GM19324 (cell line): Measurements from ENCODE around the gene CACFD1.

Experiments used
- ATAC-seq: cut with Tn5 transposase; IDR thresholded peaks from one replicate; pipeline ENCODE4 v1.9.1; 2021; ENCODE audit warnings: mild to moderate bottlenecking, moderate library complexity; ENCODE audit not compliant: unreplicated experiment, low FRiP score

CACFD1 gene

DNA sequence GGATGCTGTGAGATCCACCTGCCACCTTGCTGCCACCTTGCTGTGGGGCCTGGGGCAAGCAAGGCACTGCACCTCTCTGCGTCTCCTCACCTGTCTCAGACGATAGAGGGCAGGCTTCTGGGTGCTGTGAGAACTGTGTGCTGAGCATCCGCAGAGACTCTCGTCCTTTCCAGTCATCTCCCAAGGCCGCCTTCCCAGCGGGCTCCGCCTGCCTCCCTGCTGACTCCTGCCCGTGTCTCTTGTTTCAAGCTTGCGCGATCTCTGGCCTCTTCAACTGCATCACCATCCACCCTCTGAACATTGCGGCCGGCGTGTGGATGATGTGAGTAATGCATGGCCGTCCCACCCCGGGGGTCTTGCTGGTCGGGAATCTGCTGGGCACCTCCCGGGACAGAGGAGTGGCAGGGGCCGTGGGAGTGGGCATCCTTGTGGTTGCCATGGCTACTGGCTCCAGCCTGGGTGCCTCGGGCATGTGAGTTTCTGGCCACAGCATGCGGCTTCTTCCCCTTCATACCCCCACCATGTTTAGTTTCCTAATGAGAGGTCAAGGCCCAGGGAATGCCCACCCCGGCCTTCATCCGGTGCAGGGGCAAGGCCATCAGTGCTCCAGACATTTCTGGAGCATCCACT lies 3.6 kb downstream of the CACFD1 start:
- no peak for ATAC-seq

DNA sequence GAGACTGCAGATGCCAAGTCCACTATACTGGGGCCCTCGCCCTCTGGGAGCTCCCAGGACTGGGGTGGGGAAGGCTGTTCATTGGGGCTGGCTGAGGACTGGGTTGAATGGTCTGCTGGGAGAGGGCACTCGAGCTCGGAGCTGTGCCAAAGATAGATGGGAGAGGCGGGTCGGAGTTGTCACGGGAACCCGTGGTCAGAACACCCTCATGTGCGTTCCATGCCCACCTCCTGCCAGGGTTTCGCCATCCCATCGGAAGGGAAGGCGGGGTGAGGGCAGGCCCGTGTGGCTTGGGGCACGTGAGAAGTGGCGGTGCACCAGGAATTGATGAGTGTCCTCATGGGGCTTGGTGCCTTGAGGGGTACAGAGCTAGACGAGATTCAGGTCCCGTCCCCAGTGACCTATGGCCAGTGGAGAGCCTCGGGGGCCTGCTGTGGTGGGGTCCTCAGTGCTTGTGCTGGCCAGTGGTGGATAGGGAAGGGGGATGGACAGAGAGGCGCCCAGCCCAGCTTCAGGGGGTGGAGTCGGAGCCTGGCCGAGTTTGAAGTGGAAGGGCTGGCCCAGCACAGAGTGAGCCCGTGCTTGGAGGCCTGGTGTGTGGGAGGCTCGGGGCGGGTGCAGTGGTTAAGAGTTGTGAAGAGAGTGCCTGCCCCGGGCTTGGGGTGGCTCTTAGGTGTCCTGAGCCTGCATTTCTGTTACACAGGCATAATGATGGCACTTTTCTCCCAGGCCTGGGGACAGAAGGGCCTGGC lies 4.3 kb downstream of the CACFD1 start:
- ATAC-seq = no peak

DNA sequence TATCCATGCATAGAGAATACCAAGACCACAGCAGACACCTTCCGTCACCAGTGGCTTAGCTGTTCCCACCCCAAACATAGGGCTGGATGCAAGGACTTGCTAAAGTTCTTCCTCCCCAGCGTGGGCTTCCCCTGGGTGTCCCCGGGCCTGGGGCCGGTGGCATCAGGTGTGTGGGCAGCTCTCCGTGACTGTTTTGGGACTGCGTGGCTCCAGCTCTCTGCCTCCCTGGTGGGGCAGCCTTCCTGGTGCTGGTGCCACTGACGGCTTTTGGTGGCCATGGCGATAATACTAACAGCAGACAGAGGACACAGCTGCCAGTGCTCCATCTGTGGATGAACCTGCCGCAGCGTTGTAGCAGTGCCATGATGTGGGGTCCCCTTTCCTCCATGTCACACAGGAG lies 4.9 kb downstream of the CACFD1 start:
- no peak for ATAC-seq

DNA sequence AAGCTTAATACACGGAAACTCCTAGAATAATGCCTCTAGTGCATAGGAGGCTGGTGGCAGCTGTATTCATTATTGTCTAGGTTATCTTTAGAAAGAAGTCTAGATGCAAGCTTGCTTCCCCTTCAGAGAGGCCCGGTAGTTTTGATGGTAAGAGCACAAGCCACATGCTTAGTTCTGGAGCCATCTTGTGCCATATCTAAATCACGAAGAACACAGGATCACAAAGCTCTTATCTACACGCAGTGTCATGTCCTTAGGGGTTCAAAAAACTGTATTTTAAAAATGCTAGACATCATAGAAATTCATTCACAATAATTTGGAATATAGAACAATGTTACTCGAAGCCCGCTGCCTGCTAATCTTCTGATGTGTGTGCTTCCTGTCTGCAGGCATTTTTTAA lies 6.2 kb downstream of the CACFD1 start:
- ATAC-seq = no peak

DNA sequence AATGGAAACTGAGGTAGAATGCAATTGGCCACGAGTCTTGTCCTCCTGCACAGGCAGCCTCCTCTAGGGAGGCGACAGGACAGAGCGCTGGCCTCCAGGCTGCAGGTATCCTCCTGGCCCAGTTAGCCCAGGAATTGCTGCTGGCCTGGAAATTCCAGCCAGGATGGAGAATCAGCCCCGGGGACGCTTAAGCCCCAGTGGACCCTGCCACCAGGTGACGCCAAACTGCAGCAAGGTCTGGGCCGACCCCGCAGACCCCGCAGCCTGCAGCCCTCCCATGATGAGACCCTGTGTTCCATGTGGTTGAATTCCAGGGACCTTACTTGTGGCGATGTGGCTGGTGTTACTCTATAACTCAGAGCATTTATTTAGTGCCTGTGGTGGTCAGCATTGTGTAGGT lies 7.3 kb downstream of the CACFD1 start:
- ATAC-seq = no peak

DNA sequence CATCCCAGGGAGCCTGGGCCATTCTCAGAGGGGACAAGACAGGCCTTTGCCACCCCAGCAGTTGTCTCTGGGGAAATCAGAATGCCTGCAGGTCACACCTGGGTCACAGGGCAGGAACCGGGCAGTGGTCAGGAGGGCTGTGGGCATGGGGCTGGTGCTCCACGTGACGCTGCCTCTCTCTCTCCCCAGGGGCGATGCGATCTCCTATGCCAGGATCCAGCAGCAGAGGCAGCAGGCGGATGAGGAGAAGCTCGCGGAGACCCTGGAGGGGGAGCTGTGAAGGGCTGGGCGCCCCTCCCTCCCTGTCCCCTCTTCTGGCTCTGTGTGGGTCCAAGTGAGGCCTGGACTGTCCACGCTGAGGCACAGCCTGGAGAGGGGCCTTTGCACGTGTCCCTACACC lies 8.6 kb downstream of the CACFD1 start:
- ATAC-seq = no peak

DNA sequence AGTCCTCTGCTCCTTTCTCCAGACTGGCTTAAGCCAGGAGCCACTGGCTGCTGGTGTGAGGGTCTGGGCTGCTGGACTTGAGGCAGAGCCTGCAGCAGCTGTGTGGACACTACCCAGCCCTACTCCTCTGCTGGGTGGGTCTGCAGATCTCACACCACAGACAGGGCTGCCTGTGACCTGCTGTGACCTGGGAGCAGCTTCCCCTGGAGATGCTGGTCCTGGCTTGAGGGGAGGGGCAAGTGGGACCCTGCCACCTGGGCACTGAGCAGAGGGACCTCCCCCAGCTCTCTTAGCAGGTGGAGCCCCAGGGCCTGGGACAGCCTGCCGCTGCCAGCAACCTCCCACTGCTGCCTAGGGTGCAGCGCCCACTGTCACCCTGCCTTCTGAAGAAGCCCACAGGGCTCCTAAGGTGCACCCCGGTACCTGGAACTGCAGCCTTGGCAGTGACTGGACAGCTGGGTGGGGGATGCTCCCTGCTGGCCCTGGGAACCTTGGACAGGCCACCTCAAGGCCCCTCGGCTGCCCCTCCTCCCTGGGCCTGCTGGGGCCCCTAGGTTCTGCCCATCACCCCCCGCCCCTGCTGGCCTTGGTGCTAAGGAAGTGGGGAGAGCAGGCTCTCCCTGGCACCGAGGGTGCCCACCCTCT lies 9.1 kb downstream of the CACFD1 start:
- no peak for ATAC-seq

DNA sequence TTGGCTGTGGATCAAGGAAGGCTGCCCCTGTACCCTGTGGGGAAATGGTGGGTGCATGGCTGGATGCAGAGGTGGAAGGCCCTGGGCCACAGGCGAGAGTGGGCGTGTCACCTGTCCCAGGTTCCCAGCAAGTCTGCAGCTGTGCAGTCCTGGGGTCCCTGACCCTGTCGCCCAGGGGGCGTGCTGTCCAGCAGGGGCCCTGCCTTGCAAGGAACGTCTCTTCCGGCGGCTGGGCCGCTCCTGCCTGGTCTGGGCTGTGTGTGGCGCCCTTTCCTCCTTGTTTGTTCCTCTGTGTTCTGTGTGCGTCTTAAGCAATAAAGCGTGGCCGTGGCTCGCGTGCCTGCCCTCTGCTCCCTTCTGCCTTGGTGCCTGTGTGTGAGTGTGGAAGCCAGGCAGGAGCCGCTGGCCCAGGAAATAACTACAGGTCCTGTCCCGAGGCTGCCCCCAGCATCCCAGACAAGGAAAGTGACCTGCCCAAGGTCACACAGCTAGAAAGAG lies 10.7 kb downstream of the CACFD1 start:
- ATAC-seq = no peak

DNA sequence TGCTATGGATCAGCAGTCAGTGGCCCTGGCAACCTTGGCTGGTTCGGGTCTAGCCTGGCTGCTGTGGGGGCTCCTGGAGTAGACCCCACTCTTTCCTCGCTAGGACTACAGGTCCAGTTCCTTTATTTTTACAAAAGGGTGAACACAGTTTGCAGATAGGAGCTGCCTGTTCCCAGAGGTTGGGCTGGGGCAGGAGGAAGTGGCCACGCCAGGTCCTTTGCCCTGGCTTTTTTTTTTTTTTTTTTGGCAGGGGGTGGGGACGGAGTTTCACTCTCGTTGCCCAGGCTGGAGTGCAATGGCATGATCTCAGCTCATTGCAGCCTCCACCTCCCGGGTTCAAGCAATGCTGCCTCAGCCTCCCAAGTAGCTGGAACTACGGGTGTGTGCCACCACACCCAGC lies 11.2 kb downstream of the CACFD1 start:
- no peak for ATAC-seq

DNA sequence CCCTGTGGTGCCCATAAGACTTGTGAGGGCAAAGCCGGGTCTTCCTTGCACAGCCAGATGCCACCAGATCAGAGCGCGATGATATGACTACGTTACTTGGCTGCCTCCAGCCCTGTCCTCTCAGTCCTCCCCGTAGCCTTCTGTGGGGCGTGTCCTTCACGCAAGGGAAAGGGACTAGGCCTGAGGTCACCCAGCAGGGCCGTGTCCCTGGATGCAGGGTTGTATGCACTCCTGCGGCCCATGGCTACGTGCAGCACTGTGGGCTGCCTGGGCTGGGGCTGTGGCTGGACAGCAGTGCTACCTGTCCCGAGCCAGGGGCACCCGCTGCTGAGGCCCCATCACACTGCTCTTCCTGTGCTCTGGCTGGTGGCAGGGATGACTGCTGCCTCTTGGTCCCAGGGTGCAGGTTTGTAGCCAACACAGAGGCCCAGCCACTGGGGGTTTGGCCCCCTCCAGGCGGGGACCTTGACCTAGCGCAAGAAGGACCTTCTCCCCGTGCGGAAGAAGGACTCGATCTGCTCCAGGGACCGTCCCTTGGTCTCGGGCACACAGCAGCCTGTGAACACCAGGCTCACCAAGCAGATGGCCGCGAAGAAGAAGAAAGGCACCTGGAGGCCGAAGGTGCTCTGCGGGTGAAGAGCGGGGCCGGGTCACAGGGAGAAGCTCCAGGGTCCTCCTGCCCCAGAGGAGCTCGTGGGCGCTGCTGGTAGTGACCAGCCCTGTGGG lies 11.9 kb downstream of the CACFD1 start:
- ATAC-seq = no peak

DNA sequence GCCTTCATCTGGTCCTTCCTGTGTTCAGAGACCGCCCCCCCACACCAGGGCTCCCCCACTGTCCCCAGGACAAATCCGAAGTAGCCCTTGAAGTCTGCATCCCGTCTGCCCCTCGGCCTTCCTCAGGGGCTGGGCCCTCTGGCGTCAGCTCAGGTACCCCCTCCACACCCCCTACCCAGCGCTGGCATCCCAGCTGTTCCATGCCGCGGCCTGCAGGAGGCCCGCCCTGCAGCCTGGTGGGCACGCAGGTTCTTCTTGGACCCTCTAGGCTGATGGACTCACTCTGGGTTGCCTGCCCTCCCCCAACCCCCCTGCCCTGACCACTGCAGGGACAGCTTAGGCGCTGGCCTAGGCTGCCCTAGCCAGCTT lies 12.5 kb downstream of the CACFD1 start:
- ATAC-seq = no peak

DNA sequence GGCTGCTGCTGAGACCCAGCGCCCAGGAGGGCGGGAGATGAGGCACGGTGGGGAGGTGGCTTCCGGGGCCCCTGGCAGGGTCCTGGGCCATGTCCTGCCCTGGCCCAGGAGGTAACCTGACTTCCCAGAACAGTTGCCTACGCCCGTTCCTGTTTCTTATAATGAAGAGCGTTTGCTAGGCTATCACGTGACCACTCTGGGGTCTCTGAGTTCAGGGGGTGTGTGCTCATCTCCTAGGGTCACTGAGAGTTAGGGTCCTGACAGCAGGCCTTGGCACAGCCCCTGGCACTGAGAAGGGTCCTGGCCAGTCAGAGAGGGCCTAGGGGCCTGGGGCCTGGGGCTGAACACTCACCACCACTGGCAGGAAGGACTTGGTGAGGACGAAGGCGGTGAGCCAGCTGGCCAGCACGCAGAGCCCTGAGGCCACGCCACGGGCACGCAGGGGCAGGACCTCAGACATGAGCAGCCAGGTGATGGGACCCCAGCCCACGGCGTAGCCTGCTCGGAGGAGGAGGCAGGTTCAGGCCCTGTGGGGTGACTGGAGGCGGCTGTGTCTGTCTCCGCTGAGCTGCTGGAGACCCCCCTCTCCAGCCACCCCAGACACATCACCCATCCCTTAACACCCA lies 13.1 kb downstream of the CACFD1 start:
- ATAC-seq = no peak

DNA sequence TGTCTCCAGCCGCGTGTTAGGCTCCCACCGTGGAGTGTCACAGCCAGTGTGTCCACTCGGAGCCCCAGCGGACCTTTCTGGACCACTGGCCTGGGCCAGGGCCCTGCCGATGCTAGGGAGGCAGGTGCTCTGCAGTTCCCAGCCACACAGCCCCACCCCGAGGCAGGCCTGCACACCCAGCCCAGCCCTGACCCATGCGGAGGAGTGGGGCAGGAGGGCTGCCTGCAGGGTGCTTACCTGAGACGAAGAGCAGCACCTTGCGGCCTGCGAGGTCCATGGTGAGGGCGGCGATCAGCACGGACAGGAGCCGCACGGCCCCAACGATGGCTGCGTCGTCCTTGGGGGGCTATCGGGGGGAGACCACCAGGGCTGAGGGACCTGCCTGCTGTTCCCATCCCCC lies 14.0 kb downstream of the CACFD1 start:
- no peak for ATAC-seq

DNA sequence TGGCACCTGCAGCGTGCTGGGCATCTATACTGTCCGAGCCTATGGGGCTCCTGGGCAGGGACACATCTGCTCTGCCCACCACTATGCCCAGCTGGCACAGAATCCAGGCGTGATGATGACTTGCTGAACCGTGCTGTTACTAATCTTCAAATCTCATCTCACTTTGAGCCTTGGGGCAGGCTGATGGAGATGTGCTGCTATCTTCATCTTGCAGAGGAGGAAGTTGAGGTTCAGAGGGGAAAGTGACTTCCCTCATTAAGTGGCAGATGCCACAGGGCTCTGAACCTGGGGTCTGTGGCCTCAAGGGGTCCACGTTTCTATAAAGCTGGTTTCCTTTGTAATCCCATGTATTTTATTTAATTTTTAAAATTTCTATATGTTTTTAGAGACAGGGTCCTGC lies 14.4 kb downstream of the CACFD1 start:
- no peak for ATAC-seq

DNA sequence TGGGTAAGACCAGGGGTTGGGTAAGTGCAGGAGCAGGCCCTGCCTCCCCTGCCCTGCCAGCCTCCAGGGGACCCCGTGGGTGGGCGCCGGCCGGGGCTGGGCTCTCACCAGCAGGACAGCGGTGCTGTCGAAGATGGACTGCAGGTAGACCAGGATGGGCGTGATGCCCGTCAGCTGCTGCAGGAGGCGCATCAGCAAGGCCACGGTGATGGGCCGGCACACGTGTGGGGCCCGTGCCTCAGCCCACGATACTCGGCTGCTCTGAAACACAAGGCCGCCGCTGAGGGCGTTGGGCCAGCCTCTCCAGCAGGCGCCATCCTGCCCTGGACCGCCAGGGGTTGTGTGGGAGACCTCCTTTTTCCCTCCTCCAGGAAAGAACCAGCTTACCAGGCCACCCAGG lies 15.1 kb downstream of the CACFD1 start:
- ATAC-seq = no peak

DNA sequence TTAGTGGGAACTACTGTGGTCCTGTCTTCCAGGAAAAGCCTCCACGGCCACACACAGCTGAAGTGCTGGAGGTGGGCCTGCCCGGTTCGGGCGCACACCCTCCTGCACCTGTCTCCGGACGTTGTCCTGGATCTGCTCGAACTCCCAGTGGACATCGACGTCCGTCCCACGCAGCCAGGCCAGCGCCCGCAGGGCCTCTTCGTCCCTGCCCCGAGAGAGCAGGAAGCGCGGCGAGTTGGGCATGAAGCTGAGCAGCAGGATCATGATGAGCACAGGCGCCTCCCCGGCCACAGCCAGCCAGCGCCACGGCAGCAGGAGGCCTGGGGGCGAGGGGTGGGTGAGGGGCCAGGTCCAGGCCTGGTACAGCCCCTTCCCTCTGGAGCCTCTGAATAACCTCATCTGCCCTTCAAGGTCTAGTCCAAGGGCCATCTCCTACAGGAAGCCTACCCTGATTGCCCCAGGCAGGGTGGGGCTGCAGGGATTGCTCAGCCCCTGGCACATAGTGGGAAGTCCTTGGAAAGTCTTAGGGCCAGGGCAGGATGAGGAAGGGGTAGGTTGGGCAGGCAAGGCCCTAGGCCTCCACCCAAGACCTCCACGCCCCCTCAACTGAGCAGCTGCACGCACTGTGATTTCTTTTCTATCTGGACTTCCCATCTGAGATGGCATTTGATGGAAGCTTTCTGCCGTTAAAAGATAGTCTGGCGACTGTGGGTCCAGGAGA lies 15.7 kb downstream of the CACFD1 start:
- ATAC-seq = no peak

DNA sequence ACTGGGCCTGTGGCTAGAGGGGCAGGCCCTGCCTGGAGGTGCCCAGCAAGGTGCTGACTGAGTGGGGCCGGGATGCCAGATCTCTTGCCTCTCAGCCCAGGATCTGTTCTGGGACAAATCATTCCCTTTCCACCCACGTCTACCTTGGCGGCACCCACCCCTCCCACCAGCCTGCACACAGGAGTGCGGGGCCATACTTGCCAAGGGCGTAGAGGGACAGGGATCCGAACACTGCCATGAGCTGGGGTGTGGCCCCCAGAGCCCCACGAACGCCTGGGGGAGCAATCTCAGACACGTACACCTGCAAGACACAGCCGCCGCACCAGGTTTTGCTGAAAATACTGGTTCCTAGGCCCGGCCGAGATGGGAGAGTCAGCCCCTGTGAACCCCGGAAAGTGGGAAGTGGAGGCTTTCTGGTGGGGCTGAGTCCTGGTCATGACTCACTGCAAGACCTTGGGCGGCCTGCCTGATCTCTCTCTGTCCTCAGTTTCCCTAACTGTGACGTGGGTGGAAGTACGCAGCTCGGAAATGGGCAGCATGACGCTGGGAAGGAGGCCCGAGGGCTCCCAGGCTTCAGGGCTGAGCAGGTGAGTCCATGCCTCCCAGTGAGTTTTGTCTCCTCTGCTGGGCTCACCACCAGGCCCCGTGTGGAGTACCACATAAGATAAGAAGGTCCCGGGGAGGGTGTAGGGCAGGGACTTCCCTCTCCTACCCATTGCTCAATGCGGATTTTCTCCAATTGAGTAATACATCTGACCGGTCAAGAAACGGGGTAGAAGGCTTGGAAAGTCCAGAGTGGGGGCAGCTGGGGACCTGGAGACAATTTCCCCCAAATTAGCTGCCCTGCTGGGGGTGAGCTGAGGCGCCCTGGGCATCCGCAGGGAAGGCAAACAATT lies 16.5 kb downstream of the CACFD1 start:
- no peak for ATAC-seq

DNA sequence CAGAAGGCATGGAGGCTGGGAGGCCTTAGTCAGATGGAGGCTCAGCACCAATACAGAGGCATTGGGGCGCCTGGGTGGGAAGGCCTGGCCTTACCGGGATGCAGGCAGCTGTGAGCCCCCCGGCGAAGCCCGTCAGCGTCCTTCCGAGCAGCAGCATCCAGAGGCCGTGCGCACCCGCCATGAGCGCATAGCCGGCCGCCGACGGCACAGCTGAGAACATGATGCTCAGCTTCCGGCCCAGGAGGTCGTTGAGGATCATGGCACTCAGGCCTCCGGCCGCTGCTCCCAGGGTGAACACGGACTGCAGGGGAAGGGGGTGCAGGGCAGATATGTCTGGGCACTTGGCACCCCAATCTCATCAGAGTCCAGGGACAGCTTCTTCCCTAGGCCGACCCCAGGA lies 17.2 kb downstream of the CACFD1 start:
- ATAC-seq = no peak

DNA sequence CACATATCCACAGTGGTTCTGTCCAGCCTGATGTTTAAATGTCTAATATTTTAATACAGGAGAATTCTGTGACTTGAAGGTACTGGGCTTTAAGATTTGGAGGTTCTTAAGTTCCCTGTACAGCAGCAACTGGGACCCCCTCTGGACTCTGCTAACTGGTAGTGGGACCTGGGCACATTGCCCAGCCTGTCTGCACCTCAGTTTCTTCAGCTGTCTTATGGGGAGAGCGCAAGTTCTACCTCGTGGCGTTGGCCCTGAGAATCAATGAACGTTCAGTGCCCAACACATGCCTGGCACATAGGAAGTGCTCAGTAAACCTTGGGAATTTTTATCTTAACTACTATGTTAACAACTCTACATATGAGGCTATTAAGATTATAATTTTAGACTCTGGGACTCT lies 17.7 kb downstream of the CACFD1 start:
- no peak for ATAC-seq
